HepG2 (cell line): ENCODE results near the gene BOLA2B.

Experiments used
- CEBPB ChIP-seq: IDR thresholded peaks from 2 replicates; pipeline ENCODE4 v1.6.1; 2011; ENCODE audit warnings: low read depth, low read length, improper control_type of control experiment, borderline replicate concordance
- FOXA1 ChIP-seq, 2 experiments: fragments of 450-650 bp in 1 of 2; sonication (generic) in 1 of 2; formaldehyde crosslinking in 1 of 2; IDR thresholded peaks; 2 replicates each; pipeline versions ENCODE4 v1.4.0 to v1.6.1; 2016 to 2020; ENCODE audit warnings: missing genetic modification reagents in 1 of 2
- FOXM1 ChIP-seq: sonication (generic); formaldehyde crosslinking; IDR thresholded peaks from 2 replicates; pipeline ENCODE4 v1.5.0; 2020; ENCODE audit warnings: missing genetic modification reagents
- FOXO1 ChIP-seq: sonication (generic); formaldehyde crosslinking; IDR thresholded peaks from 2 replicates; pipeline ENCODE4 v1.4.0; 2020; ENCODE audit warnings: missing genetic modification reagents
- GTF2F1 ChIP-seq: fragments of 150-350 bp; IDR thresholded peaks from 2 replicates; pipeline ENCODE4 v1.6.1; 2014; ENCODE audit warnings: low read length
- NFATC3 ChIP-seq: sonication (generic); formaldehyde crosslinking; IDR thresholded peaks from 2 replicates; pipeline ENCODE4 v1.5.1; 2020; ENCODE audit warnings: mild to moderate bottlenecking, missing genetic modification reagents
- RAD51 ChIP-seq: fragments of 450-650 bp; IDR thresholded peaks from 2 replicates; pipeline ENCODE4 v1.6.1; 2016; ENCODE audit warnings: borderline replicate concordance
- ZBTB1 ChIP-seq: sonication (generic); formaldehyde crosslinking; IDR thresholded peaks from 2 replicates; pipeline ENCODE4 v1.4.0; 2020; ENCODE audit warnings: missing genetic modification reagents, borderline replicate concordance
- ZNF274 ChIP-seq: sonication (generic); formaldehyde crosslinking; IDR thresholded peaks from 2 replicates; pipeline ENCODE4 v1.5.1; 2020; ENCODE audit warnings: mild to moderate bottlenecking, missing genetic modification reagents
- TF ChIP-seq, protein P1 (sequence below): sonication (generic); formaldehyde crosslinking; IDR thresholded peaks from 2 replicates; pipeline ENCODE4 v1.4.0; 2020; ENCODE audit warnings: missing genetic modification reagents, borderline replicate concordance
- TF ChIP-seq, protein P2 (sequence below): sonication (generic); formaldehyde crosslinking; IDR thresholded peaks from 2 replicates; pipeline ENCODE4 v1.5.0; 2020; ENCODE audit warnings: mild to moderate bottlenecking, missing genetic modification reagents, moderate library complexity

DNA sequence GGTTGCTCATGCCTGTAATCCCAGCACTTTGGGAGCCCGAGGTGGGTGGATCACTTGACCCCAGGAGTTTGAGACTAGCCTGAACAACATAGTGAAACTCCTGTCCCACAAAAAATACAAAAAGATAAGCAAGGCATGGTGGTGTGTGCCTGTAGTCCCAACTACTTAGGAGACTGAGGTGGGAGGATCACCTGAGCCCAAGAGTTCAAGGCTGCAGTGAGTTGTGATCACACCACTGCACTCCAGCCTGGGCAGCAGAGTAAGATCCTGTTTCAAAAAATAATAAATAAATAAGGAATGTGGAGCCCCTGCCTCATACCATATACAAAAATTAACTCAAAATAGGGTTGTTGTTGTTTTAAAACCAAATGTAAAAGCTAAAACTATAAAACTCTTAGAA is 36.3 kb downstream of the BOLA2B start:
- TF ChIP-seq GTF2F1 (no peak), ZBTB1 (no peak), CEBPB (no peak), FOXA1 (IDR thresholded peaks at IDR 0.05) (no peak), FOXA1 (CRISPR knock-in tag; IDR thresholded peaks at IDR 0.05) (no peak), FOXO1 (CRISPR knock-in tag) (no peak), NFATC3 (no peak), RAD51 (no peak), ZNF274 (CRISPR knock-in tag) (no peak), FOXM1 (CRISPR knock-in tag) (no peak)
- TF ChIP-seq, protein P1, sequence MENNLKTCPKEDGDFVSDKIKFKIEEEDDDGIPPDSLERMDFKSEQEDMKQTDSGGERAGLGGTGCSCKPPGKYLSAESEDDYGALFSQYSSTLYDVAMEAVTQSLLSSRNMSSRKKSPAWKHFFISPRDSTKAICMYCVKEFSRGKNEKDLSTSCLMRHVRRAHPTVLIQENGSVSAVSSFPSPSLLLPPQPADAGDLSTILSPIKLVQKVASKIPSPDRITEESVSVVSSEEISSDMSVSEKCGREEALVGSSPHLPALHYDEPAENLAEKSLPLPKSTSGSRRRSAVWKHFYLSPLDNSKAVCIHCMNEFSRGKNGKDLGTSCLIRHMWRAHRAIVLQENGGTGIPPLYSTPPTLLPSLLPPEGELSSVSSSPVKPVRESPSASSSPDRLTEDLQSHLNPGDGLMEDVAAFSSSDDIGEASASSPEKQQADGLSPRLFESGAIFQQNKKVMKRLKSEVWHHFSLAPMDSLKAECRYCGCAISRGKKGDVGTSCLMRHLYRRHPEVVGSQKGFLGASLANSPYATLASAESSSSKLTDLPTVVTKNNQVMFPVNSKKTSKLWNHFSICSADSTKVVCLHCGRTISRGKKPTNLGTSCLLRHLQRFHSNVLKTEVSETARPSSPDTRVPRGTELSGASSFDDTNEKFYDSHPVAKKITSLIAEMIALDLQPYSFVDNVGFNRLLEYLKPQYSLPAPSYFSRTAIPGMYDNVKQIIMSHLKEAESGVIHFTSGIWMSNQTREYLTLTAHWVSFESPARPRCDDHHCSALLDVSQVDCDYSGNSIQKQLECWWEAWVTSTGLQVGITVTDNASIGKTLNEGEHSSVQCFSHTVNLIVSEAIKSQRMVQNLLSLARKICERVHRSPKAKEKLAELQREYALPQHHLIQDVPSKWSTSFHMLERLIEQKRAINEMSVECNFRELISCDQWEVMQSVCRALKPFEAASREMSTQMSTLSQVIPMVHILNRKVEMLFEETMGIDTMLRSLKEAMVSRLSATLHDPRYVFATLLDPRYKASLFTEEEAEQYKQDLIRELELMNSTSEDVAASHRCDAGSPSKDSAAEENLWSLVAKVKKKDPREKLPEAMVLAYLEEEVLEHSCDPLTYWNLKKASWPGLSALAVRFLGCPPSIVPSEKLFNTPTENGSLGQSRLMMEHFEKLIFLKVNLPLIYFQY (CRISPR knock-in tag) = no peak
- TF ChIP-seq, protein P2, sequence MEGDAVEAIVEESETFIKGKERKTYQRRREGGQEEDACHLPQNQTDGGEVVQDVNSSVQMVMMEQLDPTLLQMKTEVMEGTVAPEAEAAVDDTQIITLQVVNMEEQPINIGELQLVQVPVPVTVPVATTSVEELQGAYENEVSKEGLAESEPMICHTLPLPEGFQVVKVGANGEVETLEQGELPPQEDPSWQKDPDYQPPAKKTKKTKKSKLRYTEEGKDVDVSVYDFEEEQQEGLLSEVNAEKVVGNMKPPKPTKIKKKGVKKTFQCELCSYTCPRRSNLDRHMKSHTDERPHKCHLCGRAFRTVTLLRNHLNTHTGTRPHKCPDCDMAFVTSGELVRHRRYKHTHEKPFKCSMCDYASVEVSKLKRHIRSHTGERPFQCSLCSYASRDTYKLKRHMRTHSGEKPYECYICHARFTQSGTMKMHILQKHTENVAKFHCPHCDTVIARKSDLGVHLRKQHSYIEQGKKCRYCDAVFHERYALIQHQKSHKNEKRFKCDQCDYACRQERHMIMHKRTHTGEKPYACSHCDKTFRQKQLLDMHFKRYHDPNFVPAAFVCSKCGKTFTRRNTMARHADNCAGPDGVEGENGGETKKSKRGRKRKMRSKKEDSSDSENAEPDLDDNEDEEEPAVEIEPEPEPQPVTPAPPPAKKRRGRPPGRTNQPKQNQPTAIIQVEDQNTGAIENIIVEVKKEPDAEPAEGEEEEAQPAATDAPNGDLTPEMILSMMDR (CRISPR knock-in tag) = no peak
